Measurements from ENCODE around the gene PXMP4.

DNA sequence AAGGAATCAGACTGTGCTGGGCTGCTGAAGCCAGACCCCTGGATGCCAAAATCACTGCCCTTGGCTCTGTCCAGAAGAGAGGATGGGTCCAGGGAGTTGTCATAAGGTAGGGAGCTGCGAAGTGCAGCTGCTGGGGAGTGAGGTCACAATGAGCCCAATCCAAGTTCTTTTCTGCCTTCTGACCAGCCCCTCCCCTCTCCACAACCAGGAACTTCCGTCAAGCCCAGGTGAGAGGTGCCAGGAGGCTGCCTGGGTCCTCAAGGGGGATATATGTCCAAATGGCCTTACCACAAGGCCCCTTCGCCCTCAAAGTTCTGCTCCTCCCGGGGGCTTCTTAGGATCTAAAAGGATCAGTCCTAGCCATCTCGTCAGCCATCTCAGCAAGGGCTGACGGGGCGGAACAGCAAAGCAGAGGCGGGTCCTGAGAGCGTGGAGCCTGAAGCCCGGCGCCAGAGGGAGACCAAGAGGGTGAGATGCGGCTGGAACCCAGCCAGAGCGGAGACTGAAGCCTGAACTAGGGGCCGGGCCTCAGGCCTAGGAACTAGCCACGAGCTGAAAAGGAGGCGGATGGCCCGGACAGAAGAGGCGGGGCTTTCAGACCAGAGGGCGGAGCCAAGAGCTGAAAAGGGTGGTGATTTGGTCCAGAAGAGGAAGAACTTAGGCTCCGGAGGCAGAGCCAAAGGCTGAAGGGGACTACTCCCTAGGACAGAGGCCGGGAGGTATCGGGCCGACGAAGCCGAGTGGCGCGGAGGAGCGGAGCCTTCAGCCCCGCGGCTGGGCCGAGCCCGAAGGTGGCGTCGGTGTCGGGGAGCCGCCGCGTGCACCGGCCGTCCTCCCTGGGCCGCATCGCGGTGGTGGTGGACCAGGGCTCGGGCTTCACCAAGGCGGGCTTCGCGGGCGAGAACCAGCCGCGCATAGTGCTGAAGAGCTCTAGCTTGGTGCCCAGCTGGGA, 53.5 kb downstream of the PXMP4 start, which contains the start of gene ACTL10:
- TF ChIP-seq POLR2AphosphoS5 (IDR thresholded peaks at IDR 0.05; ENCODE audit: insufficient read depth in 1 of 2, low read depth in 1 of 2) = peak; percentile 88 to 91
- TF ChIP-seq CTCF (IDR thresholded peaks at IDR 0.05) = peak in 1 of 3 experiments; percentile 27
- peak in 1 of 2 donors; percentile 78 for TF ChIP-seq POLR2A (IDR thresholded peaks at IDR 0.05)

Data from vagina (tissue), 2 donors.